ENCODE measurements around the gene SPEM2.

- TF ChIP-seq CTCF (IDR thresholded peaks at IDR 0.05; ENCODE audit: insufficient read depth, low read depth, low read length) = no peak
- TF ChIP-seq EZH2 (IDR thresholded peaks at IDR 0.05; ENCODE audit: insufficient read depth, low read length) = no peak
Measured at GRCh38 chr17:7396147-7396546, 29.3 kb upstream of the SPEM2 start.

Data from astrocyte (in vitro differentiated cells and primary cell).